ENCODE measurements around the gene ADCY3. TPM values are rescaled to one million over a fixed set of nuclear protein-coding genes. Genes with fewer than 3 reads are reported as not detected.

The ADCY3 gene
- total RNA-seq, 1 donor from 2014 or later, result 140 TPM

DNA sequence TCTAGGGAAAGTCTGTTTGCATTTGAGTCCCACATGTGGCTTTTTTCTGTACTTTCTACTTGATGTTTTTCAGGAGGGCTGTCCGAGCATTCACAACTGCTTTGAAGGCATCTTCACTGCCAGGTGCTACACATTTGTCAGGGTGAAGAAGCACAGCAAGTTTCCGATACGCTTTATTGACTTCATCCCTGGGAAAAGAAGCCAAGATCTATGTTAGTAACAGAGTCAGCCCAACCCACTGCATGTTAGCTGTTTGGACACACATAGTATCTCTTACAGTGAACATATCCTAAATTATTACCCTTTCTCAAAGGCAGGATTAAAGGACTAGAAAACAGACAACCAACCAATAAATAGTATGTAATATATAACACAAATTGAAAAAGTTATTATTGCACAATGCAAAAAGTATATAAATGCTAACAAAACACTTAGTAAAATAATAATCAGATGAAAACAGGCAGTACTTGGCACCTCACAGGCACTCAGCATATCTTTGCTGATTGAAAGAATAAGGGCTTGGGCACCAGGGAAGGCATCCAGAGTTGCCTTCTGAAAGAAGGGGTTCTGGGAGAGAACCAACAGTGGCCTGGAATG, 27.6 kb upstream of the ADCY3 start:
- H3K4me3 ChIP-seq, result no peak overlapping the region
- no peaks in the 10 kb centered on the region for H3K27me3 ChIP-seq
- no peak for DNase-seq (ENCODE audit: low spot score in 2 of 2)
- intact Hi-C loops (cut with DNase I), result no loop called here
- TF ChIP-seq, protein P1, sequence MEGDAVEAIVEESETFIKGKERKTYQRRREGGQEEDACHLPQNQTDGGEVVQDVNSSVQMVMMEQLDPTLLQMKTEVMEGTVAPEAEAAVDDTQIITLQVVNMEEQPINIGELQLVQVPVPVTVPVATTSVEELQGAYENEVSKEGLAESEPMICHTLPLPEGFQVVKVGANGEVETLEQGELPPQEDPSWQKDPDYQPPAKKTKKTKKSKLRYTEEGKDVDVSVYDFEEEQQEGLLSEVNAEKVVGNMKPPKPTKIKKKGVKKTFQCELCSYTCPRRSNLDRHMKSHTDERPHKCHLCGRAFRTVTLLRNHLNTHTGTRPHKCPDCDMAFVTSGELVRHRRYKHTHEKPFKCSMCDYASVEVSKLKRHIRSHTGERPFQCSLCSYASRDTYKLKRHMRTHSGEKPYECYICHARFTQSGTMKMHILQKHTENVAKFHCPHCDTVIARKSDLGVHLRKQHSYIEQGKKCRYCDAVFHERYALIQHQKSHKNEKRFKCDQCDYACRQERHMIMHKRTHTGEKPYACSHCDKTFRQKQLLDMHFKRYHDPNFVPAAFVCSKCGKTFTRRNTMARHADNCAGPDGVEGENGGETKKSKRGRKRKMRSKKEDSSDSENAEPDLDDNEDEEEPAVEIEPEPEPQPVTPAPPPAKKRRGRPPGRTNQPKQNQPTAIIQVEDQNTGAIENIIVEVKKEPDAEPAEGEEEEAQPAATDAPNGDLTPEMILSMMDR (IDR thresholded peaks at IDR 0.05), result no peak
- no peaks in the 10 kb centered on the region for H3K4me1 ChIP-seq
- no peaks in the 10 kb centered on the region for H3K9me3 ChIP-seq
- H3K36me3 ChIP-seq, result peaks cover 36 to 51% of the 10 kb centered on the region in 2 donors
- no peak overlapping the region for H3K27ac ChIP-seq

DNA sequence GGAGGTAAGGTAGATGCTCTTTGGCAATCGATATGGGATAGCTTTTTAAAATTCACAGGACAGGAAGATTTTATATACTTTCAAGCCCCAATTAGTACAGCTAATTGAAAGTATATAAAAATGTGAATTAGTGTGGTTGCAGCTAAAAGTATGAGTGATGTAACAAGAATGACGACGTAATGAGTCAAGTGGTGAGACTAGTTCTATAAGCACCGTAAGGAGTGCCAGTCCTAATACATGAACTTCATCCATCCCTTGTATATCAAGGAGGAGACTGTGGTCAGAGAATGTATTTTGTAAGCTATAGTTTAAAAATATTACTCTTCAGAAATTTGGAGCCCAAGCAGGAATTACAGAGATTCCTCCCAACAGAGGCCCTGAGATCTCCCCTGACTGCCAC, 25.9 kb upstream of the ADCY3 start:
- Histone ChIP-seq H3K27me3 (no peaks in the 10 kb centered on the region), H3K9me3 (no peaks in the 10 kb centered on the region), H3K4me1 (no peaks in the 10 kb centered on the region), H3K36me3 (peaks cover 23 to 37% of the 10 kb centered on the region in 2 donors), H3K27ac (no peak overlapping the region), H3K4me3 (no peak overlapping the region)
- no peak for DNase-seq (ENCODE audit: low spot score in 2 of 2)
- TF ChIP-seq, protein P1 (IDR thresholded peaks at IDR 0.05), result no peak
- intact Hi-C loops (cut with DNase I), result no loop called here

DNA sequence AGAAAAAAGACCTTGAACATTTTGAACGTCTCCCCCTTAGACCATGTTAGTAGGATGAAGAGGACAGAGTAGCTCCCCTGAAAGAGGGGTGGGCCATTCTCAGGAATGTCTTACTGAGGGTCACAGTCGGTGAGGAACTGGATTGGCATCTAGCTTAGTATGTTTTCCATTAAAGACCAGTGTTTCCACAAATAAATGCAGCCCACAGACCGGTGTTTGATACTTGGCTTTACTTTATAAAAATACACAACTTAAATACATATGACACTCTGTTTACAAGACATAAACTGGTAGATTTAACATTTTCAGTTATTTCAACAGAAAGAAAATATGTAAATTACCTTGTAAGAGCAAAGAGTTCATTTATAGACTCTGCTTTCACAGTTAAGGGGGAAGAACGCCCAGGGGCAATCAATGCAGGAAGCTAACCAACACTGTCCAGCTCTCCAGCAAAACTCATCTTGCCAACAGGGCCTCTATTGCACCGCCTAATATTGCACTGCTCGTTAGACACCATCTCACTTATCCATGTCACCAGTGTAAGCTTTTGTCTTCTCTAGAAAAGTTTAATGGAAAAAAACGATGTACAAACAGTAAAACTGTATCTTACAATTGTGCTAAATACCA, 23.5 kb upstream of the ADCY3 start:
- Histone ChIP-seq H3K4me3 (no peak overlapping the region), H3K9me3 (no peaks in the 10 kb centered on the region), H3K36me3 (peaks cover 10 to 27% of the 10 kb centered on the region in 2 donors), H3K27me3 (no peaks in the 10 kb centered on the region), H3K27ac (no peak overlapping the region), H3K4me1 (no peaks in the 10 kb centered on the region)
- intact Hi-C loops (cut with DNase I), result no loop called here
- DNase-seq (ENCODE audit: low spot score in 2 of 2), result no peak
- TF ChIP-seq, protein P1 (IDR thresholded peaks at IDR 0.05), result no peak

DNA sequence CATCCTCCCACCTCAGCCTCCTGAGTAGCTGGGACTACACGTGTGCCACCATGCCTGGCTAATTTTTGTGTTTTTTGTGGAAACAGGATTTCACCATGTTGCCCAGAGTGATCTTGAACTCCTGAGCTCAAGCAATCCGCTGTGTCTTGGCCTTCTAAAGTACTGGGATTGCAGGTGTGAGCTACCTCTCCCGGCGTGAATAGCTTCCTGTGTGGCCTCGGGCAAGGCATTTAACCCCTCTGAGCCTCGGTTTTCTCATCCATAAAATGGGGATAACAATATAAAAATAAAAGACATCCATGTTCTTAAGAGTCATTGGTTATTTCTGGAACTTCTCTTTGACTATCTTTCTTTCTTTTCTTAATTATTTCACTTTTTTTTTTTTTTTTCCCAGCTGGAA, 19.3 kb upstream of the ADCY3 start:
- Histone ChIP-seq H3K9me3 (no peaks in the 10 kb centered on the region), H3K4me3 (no peak overlapping the region), H3K36me3 (no peaks in the 10 kb centered on the region), H3K4me1 (no peaks in the 10 kb centered on the region), H3K27ac (no peak overlapping the region), H3K27me3 (no peaks in the 10 kb centered on the region)
- no peak for DNase-seq (ENCODE audit: low spot score in 2 of 2)
- intact Hi-C loops (cut with DNase I), result no loop called here
- TF ChIP-seq, protein P1 (IDR thresholded peaks at IDR 0.05), result no peak

DNA sequence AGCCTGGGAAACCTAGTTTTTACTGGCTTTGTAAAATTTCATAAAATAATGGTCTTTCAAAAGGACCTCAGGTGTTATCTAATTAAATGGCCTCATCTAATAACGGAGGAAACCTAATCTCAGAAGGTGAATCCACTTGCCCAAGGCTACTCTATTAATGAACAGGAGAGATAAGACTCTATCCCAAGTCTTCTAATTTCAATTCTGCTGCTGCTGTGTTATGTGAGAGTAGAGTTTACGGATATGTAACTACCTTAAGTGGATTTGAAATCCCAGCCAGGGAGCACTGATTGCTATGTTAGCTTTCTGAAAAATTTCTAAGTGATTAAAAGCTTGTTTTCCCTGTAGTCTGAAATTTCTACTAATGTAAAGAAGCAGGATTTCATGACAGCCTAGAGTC, 17.2 kb upstream of the ADCY3 start:
- DNase-seq (ENCODE audit: low spot score in 2 of 2), result no peak
- Histone ChIP-seq H3K4me1 (no peaks in the 10 kb centered on the region), H3K27me3 (no peaks in the 10 kb centered on the region), H3K9me3 (no peaks in the 10 kb centered on the region), H3K4me3 (no peak overlapping the region), H3K27ac (no peak overlapping the region), H3K36me3 (no peaks in the 10 kb centered on the region)
- TF ChIP-seq, protein P1 (IDR thresholded peaks at IDR 0.05), result no peak
- intact Hi-C loops (cut with DNase I), result no loop called here
